Ammon's horn (tissue), 1 donor: ENCODE data around the gene CDC45.

Experiments used
- DNase-seq: peaks from one replicate; pipeline ENCODE4 v3.0.0-alpha.2; 2016; ENCODE audit warnings: low spot score

CDC45 gene

DNA sequence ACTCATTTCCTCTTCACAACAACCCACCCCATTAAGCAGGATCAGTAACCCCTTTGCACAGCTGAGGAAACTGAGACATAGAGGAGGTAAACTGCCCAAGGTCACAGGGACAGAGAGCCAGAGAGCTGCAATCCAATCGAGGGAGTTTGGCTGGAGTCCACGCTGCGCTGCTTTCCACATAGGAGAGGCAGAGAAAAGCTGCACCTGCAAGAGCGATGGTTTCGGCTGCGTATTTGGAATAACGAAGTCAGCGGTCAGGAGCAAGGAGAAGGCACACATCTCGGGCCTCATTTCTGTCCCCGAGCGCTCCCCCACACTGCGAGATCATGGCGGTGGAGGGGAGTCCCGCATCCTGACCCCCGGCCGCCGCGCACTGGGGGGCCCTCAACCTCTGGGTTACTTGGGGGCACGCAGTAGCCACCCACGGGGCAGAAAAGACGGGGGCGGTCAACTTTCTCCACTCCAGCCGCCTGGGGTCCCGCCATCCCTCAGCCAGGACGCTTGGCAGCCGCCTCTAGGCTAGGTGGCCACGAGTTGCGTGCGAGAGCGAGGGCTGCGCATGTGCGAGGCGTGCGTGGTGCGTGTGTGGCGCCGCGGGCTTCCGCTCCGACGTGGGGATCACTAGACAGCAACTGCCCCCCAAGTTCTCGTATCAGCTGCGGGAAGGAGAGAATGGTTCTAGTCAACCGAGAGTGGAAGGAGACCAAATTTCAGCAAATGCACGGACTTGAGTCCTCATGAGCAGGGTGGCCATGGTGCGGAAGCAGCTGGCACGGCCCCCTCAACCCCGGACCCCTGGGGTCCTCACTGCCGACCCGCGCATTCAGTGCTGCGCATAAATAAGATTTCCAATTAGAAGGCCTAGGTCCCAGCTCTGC lies 86.8 kb downstream of the CDC45 start:
- no peak for DNase-seq

DNA sequence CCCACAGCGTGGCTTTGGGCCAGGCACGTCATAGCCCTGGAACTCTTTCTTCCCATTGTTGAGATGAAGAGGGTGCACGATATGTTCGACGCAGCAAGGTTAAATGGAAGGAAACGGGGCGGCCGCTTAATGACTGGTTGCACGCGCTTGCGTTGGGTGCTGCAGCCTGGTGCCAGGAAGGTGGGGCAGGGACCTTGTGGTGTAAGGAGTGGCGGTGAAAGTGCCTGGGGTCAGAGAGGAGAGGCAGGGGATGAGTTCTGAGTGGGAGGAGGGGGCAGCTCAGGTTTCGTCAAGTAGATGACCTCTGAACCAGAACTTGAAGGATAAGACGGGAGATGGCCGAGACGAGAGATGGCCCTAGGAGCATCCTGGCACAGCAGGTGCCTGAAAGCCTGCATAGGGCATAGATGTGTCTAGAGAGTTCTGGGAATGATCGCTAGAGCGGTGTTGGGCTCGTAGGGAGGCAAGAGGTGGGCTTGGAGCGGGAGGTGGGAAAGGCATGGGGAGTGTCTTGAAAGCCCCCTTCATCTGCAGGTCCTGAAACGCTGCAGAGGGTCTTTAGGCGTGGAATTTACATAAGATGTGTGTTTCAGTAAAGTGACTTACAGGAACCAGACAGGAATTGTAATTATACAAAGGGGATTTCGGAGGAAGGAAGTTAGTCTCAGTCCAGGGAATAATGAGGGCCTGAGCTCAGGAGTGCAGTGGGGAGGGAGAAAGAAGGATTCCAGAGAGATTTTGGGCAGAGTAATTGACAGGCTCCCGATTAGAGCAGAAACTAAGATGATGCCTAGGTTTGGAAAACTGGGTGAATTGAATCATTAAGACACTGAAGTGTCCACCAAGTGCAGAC lies 87.7 kb downstream of the CDC45 start:
- DNase-seq = no peak

DNA sequence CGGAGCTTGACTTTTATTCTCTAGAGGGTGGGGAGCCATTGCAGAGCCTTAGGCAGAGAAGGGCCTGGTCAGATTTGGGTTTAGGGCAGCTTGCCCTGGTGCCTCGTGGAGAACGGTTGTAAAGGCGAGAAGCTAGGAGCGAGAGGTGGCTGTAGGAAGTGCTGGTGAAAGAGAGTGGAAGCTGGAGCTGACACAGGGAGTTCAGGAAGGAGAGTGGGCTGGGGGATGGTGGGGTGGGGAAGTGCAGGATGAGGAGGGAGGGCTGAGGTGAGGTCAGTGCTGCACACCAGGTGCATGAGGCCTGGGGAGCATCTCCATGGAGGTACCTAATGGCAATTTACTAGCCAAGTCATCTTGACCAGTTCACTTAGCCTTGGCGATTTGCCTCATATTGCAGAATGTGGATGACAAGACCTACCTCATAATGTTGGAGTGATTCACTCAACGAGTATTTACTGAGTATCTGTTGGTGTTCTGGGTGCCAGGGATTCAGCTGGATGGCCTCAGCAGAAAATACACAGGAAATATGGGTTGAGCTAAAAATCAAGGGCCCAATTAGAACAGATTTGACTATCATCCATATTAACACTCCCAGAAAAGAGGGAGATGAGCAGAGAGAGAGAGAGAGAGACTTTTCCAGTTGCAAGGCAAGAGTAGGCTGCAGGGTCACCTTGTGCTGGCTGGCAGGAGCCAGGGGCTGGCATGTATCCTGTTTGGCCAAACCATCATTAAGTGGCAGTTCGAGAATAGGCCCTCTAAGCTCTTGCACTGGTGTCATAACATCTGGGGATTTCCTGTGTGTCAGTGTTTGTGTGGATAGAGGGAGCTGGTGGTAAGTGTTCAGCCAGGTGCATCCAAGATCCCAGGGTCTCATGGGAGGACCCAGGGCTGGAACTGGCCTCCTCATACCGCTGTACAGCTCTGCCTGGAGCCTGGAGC lies 88.9 kb downstream of the CDC45 start:
- no peak for DNase-seq

DNA sequence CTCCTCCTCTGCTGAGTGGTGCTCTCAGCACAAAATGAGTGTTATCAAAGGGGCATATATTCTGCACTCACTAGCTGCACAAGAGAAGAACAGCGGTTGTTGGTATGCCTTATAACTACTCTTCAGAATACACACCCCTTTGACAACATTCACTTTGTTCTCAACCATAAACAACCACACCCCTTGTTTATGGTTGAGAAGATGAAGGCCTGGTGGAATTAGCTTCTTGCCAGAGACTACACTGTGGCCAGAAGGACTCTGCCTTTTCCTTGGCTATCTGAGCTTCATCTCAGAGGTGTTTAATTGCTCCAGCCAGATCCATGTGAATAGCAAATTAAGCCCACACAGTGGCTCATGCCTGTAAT lies 89.5 kb downstream of the CDC45 start:
- no peak for DNase-seq

DNA sequence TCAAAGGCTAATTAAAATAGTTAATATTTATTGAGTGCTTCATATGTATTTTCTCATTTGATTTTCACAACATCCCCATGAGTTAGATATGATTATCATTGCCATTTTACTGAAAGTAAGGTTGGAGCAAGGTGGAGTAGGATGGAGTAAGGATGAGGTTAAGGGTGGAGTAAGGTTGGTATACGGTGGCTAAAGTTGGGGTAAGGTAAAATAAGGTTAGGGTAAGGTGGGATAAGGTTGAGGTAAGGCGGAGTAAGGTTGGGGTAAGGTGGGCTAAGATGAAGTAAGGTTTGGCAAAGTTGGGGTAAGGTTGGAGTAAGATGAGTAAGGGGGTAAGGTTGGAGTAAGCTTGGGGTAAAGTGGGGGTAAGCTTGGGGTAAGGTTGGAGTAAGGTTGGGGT lies 90.3 kb downstream of the CDC45 start:
- DNase-seq = no peak
